Measurements from ENCODE around the gene PRR16.

PRR16 gene

DNA sequence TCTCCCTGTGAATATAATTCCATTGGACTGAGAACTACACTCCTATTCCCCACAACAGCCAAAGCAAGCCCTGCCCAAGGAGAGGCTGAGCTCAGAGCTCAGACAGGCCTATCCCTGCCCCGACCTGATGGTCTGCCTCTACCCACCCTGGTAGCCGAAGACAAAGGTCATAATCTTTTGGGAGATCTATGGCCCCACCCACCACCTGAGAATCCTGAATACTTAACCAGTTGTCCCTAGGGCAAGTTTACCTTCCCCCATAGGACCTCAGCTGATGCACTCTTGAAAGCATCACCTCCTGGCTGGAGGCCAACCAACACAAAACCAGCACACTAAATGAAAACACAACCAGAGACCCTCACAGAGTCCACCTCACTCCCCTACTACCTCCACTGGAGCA, 167.5 kb downstream of the PRR16 start:
- Mint-ChIP-seq H3K4me3 (no peak overlapping the region), H3K36me3 (ENCODE audit: low read depth) (no peaks in the 10 kb centered on the region), H3K27me3 (no peaks in the 10 kb centered on the region), H3K9me3 (peaks cover 49% of the 10 kb centered on the region), H3K4me1 (ENCODE audit: low read depth) (no peaks in the 10 kb centered on the region), H3K27ac (no peak overlapping the region)
- intact Hi-C loops (cut with micrococcal nuclease), result no loop called here

DNA sequence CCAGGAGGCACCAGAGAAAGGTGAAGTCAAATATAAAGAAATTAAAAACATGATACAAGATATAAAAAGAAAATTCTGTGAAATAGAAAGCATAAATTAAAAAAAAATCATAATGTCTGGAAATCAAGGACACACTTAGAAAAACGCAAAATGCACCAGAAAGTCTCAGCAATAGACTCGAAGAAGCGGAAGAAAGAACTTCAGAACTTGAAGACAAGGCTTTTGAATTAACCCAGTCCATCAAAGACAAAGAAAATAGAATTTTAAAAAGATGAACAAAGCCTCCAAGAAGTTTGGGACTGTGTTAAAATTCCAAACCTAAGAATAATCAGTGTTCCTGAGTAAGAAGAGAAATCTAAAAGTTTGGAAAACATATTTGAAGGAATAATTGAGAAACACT, 168.3 kb downstream of the PRR16 start:
- Mint-ChIP-seq H3K9me3 (peaks cover 52% of the 10 kb centered on the region), H3K4me3 (no peak overlapping the region), H3K36me3 (ENCODE audit: low read depth) (no peaks in the 10 kb centered on the region), H3K27me3 (no peaks in the 10 kb centered on the region), H3K27ac (no peak overlapping the region), H3K4me1 (ENCODE audit: low read depth) (no peaks in the 10 kb centered on the region)
- intact Hi-C loops (cut with micrococcal nuclease), result no loop called here

DNA sequence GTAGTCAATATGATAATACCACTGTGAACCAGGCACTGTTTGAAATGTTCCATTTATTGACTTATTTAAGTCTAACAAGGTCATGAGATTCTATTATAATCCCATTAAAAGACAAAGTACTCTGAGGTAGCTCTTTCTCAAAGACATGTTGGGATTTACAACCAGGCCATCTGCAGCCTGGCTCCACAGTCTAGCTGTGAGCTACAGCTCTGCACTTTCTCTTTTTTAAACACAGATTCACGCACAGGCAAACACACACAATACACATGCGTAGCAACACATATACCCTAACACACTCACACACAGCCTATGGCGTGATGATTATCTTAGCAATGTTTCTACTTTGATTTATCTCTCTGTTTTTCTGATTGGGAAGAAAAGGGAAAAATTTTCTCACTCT, 174.3 kb downstream of the PRR16 start:
- H3K4me3 Mint-ChIP-seq, result no peak overlapping the region
- intact Hi-C loops (cut with micrococcal nuclease), result no loop called here
- no peak overlapping the region for H3K27ac Mint-ChIP-seq
- H3K4me1 Mint-ChIP-seq (ENCODE audit: low read depth), result no peaks in the 10 kb centered on the region
- H3K27me3 Mint-ChIP-seq, result no peaks in the 10 kb centered on the region
- H3K36me3 Mint-ChIP-seq (ENCODE audit: low read depth), result no peaks in the 10 kb centered on the region
- H3K9me3 Mint-ChIP-seq, result peaks cover 28% of the 10 kb centered on the region

DNA sequence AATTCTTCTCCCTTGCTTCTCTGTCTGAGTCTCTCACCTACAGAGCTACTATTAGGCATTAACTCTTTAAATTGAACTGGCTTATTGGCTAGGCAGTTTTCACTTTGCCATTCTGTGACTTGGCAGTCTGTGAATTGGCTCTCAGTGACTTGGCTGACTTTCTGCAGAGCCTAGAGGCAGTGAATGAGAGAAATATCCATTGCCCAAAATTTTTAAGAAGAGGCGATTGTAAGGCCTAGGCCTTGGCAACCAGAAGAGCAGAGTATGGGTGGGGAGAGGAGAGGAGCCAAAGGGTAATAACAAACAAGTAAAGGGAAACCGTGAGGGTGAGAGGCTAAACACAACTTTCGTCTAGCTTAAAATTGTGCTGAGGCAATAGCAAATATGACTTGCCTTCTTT, 176.7 kb downstream of the PRR16 start:
- H3K4me1 Mint-ChIP-seq (ENCODE audit: low read depth), result no peaks in the 10 kb centered on the region
- intact Hi-C loops (cut with micrococcal nuclease), result no loop called here
- H3K4me3 Mint-ChIP-seq, result no peak overlapping the region
- H3K27ac Mint-ChIP-seq, result no peak overlapping the region
- no peaks in the 10 kb centered on the region for H3K36me3 Mint-ChIP-seq (ENCODE audit: low read depth)
- H3K9me3 Mint-ChIP-seq, result peaks cover 11% of the 10 kb centered on the region
- no peaks in the 10 kb centered on the region for H3K27me3 Mint-ChIP-seq

DNA sequence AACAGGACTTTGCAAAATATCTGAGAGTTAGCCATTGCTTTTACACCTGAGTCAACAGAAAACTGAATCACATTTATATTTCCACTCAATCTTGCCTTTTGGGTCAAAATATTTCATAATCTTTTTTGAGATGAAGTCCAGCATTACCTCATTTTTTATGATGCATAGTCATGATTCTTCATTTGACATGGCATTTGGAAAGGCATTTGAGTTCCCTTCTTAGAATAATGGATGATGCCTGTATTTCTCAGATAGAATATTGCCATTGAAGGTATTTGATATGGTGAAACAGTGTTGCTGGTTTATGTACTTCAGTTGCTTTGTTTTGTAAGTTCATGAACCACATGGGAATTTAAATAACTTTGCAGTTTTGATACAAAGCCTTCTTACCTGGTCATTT, 180.4 kb downstream of the PRR16 start:
- H3K27me3 Mint-ChIP-seq, result no peaks in the 10 kb centered on the region
- no peaks in the 10 kb centered on the region for H3K9me3 Mint-ChIP-seq

DNA sequence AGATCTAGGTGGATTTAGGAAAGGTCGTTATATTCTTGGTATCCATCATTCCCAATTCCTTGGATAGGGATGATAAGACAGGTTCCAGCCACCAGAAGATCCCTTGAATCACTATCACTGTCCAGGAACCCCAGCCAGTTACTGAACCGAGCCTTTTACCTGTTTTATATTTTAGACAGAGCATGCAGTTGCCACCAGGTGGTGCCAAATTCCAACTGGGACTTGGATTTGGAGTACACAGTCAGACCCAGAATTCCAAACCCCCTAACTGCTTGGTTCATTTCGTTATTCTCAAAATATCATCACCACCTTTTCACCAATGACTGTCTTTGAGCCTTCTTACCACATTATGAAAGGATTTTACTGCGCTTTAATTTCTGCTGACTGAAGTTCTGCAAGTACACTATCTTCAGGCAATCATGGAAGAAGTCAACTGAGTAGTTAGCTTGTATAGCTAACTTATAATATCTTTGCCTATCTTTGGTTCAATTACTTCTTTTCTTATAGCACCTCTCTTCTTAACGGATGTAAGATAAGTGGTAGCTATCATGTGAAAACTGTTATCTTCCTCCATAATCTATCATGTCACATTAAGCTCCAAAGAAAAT, 191.8 kb downstream of the PRR16 start:
- H3K9me3 Mint-ChIP-seq, result no peaks in the 10 kb centered on the region
- no peaks in the 10 kb centered on the region for H3K4me1 Mint-ChIP-seq (ENCODE audit: low read depth)
- H3K27ac Mint-ChIP-seq, result no peak overlapping the region
- no peaks in the 10 kb centered on the region for H3K27me3 Mint-ChIP-seq
- H3K4me3 Mint-ChIP-seq, result no peak overlapping the region
- H3K36me3 Mint-ChIP-seq (ENCODE audit: low read depth), result no peaks in the 10 kb centered on the region
- intact Hi-C loops (cut with micrococcal nuclease), result no loop called here

More for the DNA sequence above, 180.4 kb downstream of the PRR16 start:
- intact Hi-C loops (cut with micrococcal nuclease), result no loop called here
- Mint-ChIP-seq H3K4me3 (no peak overlapping the region), H3K4me1 (ENCODE audit: low read depth) (no peaks in the 10 kb centered on the region), H3K27ac (no peak overlapping the region), H3K36me3 (ENCODE audit: low read depth) (no peaks in the 10 kb centered on the region)

DNA sequence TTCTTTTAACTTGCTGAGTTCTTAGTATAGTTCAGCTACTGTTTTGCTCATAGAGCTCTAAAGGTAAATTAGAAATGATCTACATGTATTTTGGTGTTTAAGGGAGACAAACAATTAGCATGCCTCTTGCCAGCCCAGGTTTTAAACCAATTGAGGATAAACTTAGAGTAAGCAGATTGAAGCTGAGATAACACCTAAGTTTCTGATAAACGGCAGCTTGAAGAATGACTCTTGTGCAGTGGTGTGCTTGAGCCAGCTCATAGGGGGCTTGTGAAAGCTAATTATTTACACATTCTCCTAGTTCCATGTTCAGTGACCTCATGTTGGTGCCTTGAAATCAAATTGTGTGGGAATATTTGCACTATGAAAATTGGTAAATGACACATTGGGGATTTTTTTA, 193.0 kb downstream of the PRR16 start:
- intact Hi-C loops (cut with micrococcal nuclease), result no loop called here
- H3K9me3 Mint-ChIP-seq, result no peaks in the 10 kb centered on the region
- H3K27ac Mint-ChIP-seq, result no peak overlapping the region

DNA sequence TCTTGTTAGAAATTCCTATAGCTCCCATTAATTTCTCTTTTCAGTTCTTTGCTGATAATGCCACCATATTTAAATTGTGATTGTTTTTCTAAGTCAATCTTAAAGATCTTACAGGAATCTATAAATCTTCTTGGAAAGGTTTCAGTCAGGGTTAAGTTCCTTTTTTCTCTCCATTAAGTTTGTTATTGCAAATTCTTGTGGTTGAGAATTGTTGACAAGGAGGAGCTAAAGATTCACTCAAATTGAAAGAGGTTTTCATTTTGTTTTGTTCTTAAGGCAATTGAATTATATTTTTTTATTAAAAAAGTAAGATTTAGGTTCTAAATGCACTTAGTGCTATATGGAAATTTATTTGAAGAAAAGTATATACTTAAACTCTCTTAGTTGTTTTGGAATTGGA, 213.4 kb downstream of the PRR16 start:
- no peaks in the 10 kb centered on the region for H3K27me3 Mint-ChIP-seq
- intact Hi-C loops (cut with micrococcal nuclease), result no loop called here
- no peaks in the 10 kb centered on the region for H3K36me3 Mint-ChIP-seq (ENCODE audit: low read depth)
- no peaks in the 10 kb centered on the region for H3K9me3 Mint-ChIP-seq
- H3K4me3 Mint-ChIP-seq, result no peak overlapping the region
- no peak overlapping the region for H3K27ac Mint-ChIP-seq
- H3K4me1 Mint-ChIP-seq (ENCODE audit: low read depth), result no peaks in the 10 kb centered on the region

More for the DNA sequence above, 193.0 kb downstream of the PRR16 start:
- Mint-ChIP-seq H3K4me3 (no peak overlapping the region), H3K4me1 (ENCODE audit: low read depth) (no peaks in the 10 kb centered on the region), H3K36me3 (ENCODE audit: low read depth) (no peaks in the 10 kb centered on the region), H3K27me3 (no peaks in the 10 kb centered on the region)

DNA sequence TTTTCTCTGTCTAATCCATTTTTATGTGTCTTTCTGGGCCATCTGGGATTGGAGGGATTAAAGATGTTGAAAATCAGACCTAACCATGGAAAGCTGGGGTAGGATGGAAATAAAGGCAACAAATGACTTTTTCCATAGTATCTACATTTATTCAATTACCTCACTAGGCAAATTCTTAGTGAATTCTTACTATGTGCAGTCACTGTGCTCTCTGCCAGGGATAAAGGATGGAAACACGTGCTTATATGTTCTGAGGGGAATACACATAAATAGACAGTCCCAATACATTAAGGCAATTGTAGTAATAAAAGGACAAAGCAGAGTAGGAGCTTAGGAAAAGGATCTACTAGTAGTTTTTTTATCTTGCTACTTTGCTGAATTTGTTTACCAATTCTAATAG, 214.2 kb downstream of the PRR16 start:
- no peaks in the 10 kb centered on the region for H3K9me3 Mint-ChIP-seq
- no peaks in the 10 kb centered on the region for H3K27me3 Mint-ChIP-seq
- H3K36me3 Mint-ChIP-seq (ENCODE audit: low read depth), result no peaks in the 10 kb centered on the region
- intact Hi-C loops (cut with micrococcal nuclease), result no loop called here
- no peaks in the 10 kb centered on the region for H3K4me1 Mint-ChIP-seq (ENCODE audit: low read depth)
- H3K27ac Mint-ChIP-seq, result no peak overlapping the region
- H3K4me3 Mint-ChIP-seq, result no peak overlapping the region

DNA sequence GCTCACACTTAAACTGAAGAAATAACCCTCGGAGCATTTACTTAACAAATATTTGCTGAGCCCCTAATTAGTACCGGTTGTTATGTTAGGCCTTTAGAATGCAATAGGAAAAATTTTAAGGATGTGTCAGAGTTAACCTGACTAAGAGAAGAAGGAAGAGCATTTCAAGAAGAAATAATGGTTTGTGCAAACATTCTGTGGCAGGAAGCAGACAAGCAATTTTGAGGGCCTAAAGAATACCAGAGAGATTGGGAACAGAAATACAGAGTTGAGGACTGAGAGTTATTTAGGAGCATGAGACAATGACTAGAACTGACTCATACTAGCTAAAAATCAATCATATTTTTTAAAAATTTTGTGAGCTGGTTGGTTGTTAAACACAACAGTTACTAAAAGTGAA, 218.8 kb downstream of the PRR16 start:
- no peaks in the 10 kb centered on the region for H3K27me3 Mint-ChIP-seq
- H3K4me1 Mint-ChIP-seq (ENCODE audit: low read depth), result no peaks in the 10 kb centered on the region
- H3K36me3 Mint-ChIP-seq (ENCODE audit: low read depth), result no peaks in the 10 kb centered on the region
- H3K27ac Mint-ChIP-seq, result no peak overlapping the region
- H3K4me3 Mint-ChIP-seq, result no peak overlapping the region
- no peaks in the 10 kb centered on the region for H3K9me3 Mint-ChIP-seq
- intact Hi-C loops (cut with micrococcal nuclease), result no loop called here

DNA sequence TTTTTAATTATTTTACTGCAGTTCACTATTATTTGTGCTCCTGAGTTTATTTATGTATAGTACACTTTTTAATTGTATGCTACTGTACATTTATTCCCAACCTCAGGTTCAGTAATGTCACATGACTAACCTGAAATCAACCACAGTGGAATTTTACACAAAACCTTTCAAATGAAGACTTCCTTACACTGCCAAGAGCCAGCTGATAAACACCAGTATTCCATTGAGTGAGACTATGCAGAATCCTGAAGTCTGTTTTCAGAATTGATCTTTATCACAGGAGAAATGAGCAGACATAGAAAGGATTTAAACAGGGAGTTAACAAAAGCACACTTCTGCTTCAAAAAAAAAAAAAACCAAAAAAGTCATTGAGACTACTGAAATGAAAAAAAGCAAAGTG, 219.5 kb downstream of the PRR16 start:
- Mint-ChIP-seq H3K4me1 (ENCODE audit: low read depth) (no peaks in the 10 kb centered on the region), H3K27ac (no peak overlapping the region), H3K36me3 (ENCODE audit: low read depth) (no peaks in the 10 kb centered on the region), H3K9me3 (no peaks in the 10 kb centered on the region), H3K4me3 (no peak overlapping the region), H3K27me3 (no peaks in the 10 kb centered on the region)
- intact Hi-C loops (cut with micrococcal nuclease), result no loop called here

DNA sequence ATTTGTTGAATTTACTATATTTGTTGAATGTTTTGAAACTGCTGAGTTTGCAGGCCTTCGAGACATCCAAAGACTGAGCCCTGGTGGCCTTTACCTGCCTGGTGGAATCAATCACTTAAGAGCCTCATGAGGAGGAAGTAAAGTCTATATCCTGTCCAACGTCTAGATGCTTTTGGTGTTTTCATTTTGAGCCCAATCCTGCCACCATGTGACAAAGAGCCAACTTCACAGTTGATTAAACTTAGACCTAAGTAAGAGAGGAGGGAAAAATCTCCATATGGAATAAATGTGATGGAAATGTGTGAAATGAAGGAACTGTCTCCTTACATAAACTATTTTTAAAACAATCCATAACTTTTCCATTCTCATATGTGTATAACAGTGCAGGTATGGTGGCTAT, 220.1 kb downstream of the PRR16 start:
- H3K36me3 Mint-ChIP-seq (ENCODE audit: low read depth), result no peaks in the 10 kb centered on the region
- no peak overlapping the region for H3K27ac Mint-ChIP-seq
- no peaks in the 10 kb centered on the region for H3K27me3 Mint-ChIP-seq
- no peak overlapping the region for H3K4me3 Mint-ChIP-seq
- H3K4me1 Mint-ChIP-seq (ENCODE audit: low read depth), result no peaks in the 10 kb centered on the region
- intact Hi-C loops (cut with micrococcal nuclease), result no loop called here
- no peaks in the 10 kb centered on the region for H3K9me3 Mint-ChIP-seq

DNA sequence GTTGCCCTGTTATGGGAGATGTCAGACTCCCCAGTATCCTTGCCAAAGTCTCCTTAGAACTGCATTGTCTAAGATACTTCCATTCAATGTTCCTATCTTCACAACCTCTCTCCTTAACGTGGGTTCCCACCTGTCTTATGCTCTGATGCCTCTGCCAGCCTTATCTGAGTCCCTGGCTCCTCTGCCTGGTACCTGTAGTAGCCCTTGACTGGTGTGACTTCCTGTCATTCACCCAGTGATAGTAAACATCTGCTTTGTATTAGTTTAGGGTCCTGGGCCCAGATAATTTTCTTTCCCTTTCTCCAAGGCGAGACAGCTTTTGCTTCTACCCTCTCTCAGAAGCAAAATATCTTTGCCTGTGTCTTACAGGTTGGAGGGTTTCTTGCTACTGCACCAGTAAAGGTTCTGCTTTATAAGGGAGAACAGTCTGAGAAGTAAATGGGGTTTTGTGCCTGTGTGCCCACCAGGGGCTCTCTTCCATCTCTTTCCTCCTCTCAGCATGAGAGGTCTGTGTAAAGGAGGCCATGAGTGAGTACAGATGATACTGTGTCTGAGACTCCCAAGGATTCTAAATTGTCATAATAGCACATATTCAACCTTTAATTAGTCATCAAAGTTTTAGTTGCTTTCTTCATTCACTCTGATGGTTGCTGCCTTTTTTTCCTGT, 220.8 kb downstream of the PRR16 start:
- no peaks in the 10 kb centered on the region for H3K36me3 Mint-ChIP-seq (ENCODE audit: low read depth)
- intact Hi-C loops (cut with micrococcal nuclease), result no loop called here
- no peak overlapping the region for H3K27ac Mint-ChIP-seq
- H3K9me3 Mint-ChIP-seq, result no peaks in the 10 kb centered on the region
- no peak overlapping the region for H3K4me3 Mint-ChIP-seq
- no peaks in the 10 kb centered on the region for H3K4me1 Mint-ChIP-seq (ENCODE audit: low read depth)
- no peaks in the 10 kb centered on the region for H3K27me3 Mint-ChIP-seq

DNA sequence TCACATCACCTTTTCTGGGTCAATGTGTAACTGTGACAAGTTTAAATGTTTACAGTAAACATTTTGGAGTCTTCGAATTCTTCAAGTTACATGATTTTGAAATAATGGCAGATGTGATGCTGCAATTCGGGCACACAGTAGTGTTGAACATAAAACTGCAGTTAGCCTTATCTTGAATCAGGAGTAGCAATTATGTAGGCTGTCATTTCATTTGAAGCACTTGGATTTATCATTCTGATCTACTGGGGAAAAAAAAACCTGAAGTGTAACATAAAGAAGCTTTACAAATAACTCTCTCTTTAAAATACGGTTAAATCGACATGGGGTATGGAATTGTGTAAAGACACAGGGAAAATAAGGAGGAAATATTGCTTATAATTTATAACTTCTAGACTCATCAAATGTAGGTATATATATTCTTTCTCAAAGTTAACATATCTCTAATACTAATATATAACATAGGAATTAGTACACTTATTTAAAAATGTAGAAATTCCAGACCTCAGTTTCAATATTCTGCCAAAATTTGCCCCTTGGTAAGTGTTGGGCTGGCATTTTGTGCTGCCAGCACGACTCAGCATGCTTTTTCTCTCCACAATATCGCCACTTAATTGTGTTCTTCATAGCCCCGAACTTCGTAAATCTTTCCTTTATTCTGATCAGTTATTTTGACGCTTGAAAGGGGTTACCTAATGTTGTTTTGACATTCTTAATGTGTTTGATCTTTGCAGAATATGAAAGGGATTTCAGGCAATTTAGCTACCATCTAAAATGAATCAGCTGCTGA, 226.7 kb downstream of the PRR16 start:
- H3K27ac Mint-ChIP-seq, result no peak overlapping the region
- no peaks in the 10 kb centered on the region for H3K36me3 Mint-ChIP-seq (ENCODE audit: low read depth)
- H3K4me1 Mint-ChIP-seq (ENCODE audit: low read depth), result no peaks in the 10 kb centered on the region
- H3K4me3 Mint-ChIP-seq, result no peak overlapping the region
- H3K9me3 Mint-ChIP-seq, result peaks cover 8% of the 10 kb centered on the region
- no peaks in the 10 kb centered on the region for H3K27me3 Mint-ChIP-seq
- intact Hi-C loops (cut with micrococcal nuclease), result no loop called here
